Body of pancreas (tissue), 4 donors: Measurements from ENCODE around the gene STAB1.

ENCODE experiments used
- POLR2A ChIP-seq, 3 donors: fragments of 450-650 bp; IDR thresholded peaks; one replicate each; pipeline ENCODE4 v1.6.1; 2016; ENCODE audit warnings: antibody characterized with exemption in 3 of 3, mild to moderate bottlenecking in 2 of 3
- TF ChIP-seq, protein P1 (sequence below), 7 experiments: fragments of 450-650 bp in 4 of 7; fragments of 200-600 bp in 3 of 7; sonication (generic) in 3 of 7; IDR thresholded peaks; one replicate each; pipeline ENCODE4 v1.5.1; 2016 to 2019; ENCODE audit warnings: antibody characterized with exemption in 7 of 7

DNA sequence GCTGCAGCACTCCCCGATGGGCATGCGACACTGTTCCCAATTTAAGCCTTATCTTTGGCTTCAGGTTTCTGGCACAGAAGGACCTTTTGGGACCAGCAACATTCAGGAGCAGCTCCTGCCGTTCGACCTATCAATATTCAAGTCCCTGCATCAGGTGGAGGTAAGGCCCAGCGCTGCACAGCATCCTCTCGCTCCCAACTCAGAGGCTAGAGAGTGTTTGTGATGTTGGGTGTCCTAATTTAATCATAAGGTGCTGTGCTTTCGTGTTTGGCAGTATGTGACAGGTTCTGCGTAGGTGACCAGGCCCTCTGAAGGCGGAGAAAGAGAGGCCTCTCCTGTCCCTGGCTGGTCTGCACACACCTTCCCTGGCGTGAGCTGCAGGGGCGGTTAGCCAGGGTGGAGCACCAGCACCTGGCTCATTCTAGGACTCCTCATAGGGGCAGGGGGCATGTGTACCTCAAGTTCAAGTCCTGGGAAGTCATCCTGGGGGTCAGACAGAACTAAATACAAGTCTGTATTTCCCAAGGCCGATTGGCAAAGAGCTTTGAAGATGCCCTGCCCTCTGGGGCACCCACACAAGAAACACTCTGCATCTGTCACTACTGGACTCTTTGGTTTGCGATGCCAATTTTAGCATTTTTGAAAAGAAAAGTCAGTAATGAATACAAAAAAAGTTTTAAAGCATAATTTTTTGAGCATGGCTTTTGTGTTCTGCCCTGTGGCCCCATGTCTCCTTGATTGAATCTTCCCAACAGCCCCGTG lies 22.7 kb upstream of the STAB1 start:
- TF ChIP-seq POLR2A (IDR thresholded peaks at IDR 0.05) = no peak
- TF ChIP-seq, protein P1, sequence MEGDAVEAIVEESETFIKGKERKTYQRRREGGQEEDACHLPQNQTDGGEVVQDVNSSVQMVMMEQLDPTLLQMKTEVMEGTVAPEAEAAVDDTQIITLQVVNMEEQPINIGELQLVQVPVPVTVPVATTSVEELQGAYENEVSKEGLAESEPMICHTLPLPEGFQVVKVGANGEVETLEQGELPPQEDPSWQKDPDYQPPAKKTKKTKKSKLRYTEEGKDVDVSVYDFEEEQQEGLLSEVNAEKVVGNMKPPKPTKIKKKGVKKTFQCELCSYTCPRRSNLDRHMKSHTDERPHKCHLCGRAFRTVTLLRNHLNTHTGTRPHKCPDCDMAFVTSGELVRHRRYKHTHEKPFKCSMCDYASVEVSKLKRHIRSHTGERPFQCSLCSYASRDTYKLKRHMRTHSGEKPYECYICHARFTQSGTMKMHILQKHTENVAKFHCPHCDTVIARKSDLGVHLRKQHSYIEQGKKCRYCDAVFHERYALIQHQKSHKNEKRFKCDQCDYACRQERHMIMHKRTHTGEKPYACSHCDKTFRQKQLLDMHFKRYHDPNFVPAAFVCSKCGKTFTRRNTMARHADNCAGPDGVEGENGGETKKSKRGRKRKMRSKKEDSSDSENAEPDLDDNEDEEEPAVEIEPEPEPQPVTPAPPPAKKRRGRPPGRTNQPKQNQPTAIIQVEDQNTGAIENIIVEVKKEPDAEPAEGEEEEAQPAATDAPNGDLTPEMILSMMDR (IDR thresholded peaks at IDR 0.05) = no peak
